KBM-7 (cell line): Measurements from ENCODE around the gene LAIR1.
"Not testable (repeated sequence)": the region's sequence is repeated elsewhere in the genome, so short reads cannot be mapped to it uniquely, and the experiment has no call there.

Source experiments
- DNase-seq: peaks from one replicate; pipeline ENCODE4 v3.0.0-alpha.2; 2015
- in situ Hi-C: fragments of 300-500 bp; cut with MboI; formaldehyde crosslinking; loops from 2 replicates; pipeline ENCODE4 v1.14.3; 2020; ENCODE audit warnings: low sequenced_read_pairs, low pct_unique_long_range_greater_than_20kb, mixed read lengths

LAIR1 gene

GRCh38 chr19:54325194-54325621, 39.5 kb downstream of the LAIR1 start:
- DNase-seq: peak; percentile 79

GRCh38 chr19:54324071-54324470, 40.7 kb downstream of the LAIR1 start:
- in situ Hi-C loops: no loop called here
- DNase-seq: no peak

More at GRCh38 chr19:54325194-54325621, 39.5 kb downstream of the LAIR1 start:
- in situ Hi-C loops: no loop called here

GRCh38 chr19:54322934-54323333, 41.8 kb downstream of the LAIR1 start:
- DNase-seq, in situ Hi-C loops: not testable (repeated sequence)

- in situ Hi-C loops, DNase-seq: not testable (repeated sequence)
Measured at GRCh38 chr19:54322295-54322694, 42.4 kb downstream of the LAIR1 start.

- DNase-seq: no peak
- in situ Hi-C loops: no loop called here
Measured at GRCh38 chr19:54319892-54320670, 44.6 kb downstream of the LAIR1 start.

GRCh38 chr19:54319049-54319448, 45.7 kb downstream of the LAIR1 start:
- peak; percentile 47 for DNase-seq
- in situ Hi-C loops: no loop called here

GRCh38 chr19:54317965-54318240, 46.8 kb downstream of the LAIR1 start:
- in situ Hi-C loops: no loop called here
- no peak for DNase-seq

GRCh38 chr19:54317108-54317964, 47.4 kb downstream of the LAIR1 start:
- DNase-seq: no peak
- in situ Hi-C loops: no loop called here

GRCh38 chr19:54316746-54317107, 48.0 kb downstream of the LAIR1 start:
- in situ Hi-C loops: no loop called here
- no peak for DNase-seq

- in situ Hi-C loops: no loop called here
- no peak for DNase-seq
Measured at GRCh38 chr19:54315956-54316355, 48.8 kb downstream of the LAIR1 start.

- peak; percentile 66 for DNase-seq
- in situ Hi-C loops: no loop called here
Measured at GRCh38 chr19:54312436-54313377, 52.0 kb downstream of the LAIR1 start, which contains the start of gene LILRA5. LILRA5 (minus strand) TSS chr19:54313166; CDS start chr19:54313019, 147 bp downstream.

GRCh38 chr19:54312011-54312410, 52.7 kb downstream of the LAIR1 start:
- in situ Hi-C loops: no loop called here
- no peak for DNase-seq

- in situ Hi-C loops: no loop called here
- no peak for DNase-seq
Measured at GRCh38 chr19:54311486-54311885, 53.2 kb downstream of the LAIR1 start.

GRCh38 chr19:54310543-54310942, 54.2 kb downstream of the LAIR1 start:
- in situ Hi-C loops: no loop called here
- no peak for DNase-seq

GRCh38 chr19:54309811-54310210, 54.9 kb downstream of the LAIR1 start:
- DNase-seq: no peak
- in situ Hi-C loops: no loop called here

GRCh38 chr19:54307389-54308020, 57.2 kb downstream of the LAIR1 start:
- in situ Hi-C loops: no loop called here
- DNase-seq: no peak

- no peak for DNase-seq
- in situ Hi-C loops: no loop called here
Measured at GRCh38 chr19:54305141-54305540, 59.6 kb downstream of the LAIR1 start.

GRCh38 chr19:54302257-54302656, 62.5 kb downstream of the LAIR1 start:
- DNase-seq: peak; percentile 81
- in situ Hi-C loops: no loop called here
